B cell (primary cell): ENCODE data around the gene TLE6. TPM values are rescaled to one million over a fixed set of nuclear protein-coding genes. Genes with fewer than 3 reads are reported as not detected.

Experiments used
- ATAC-seq: fragments of 200-7000 bp; cut with Tn5 transposase; one replicate; pipeline ENCODE4 v1.10.0; 2021; ENCODE audit warnings: low read depth, mild to moderate bottlenecking, moderate number of reproducible peaks, moderate library complexity
- CTCF ChIA-PET: fragments of 350-600 bp; sonication (Branson Sonifier 250); formaldehyde crosslinking; loops from one replicate; lab custom pipeline; 2021; ENCODE audit warnings: antibody characterized with exemption, inconsistent platforms; lab: Charles Lee
- POLR2A ChIA-PET: fragments of 350-600 bp; sonication (Branson Sonifier 250); formaldehyde crosslinking; loops from one replicate; lab custom pipeline; 2021; ENCODE audit warnings: antibody characterized with exemption; lab: Charles Lee
- DNase-seq: peaks from one replicate; pipeline ENCODE4 v3.0.0; 2013
- H2AFZ ChIP-seq: 2 replicates; pipeline ENCODE4 v1.6.1; 2012; ENCODE audit warnings: mild to moderate bottlenecking, low read depth, low read length; ENCODE audit not compliant: insufficient read depth, poor library complexity, severe bottlenecking
- H3K27ac ChIP-seq, 2 donors: 1 replicate in 1 of 2; 2 replicates in 1 of 2; pipeline ENCODE4 v1.5.1; 2012 to 2013; ENCODE audit warnings: low read length in 2 of 2, mild to moderate bottlenecking in 2 of 2, moderate library complexity in 1 of 2
- H3K27me3 ChIP-seq, 4 experiments: fragments of 200-600 bp in 1 of 4; sonication (generic) in 1 of 4; replicated peaks in 1 of 4; 1 replicate in 2 of 4; 2 replicates in 2 of 4; pipeline versions ENCODE4 v1.6.1 to v1.7.0; 2013 to 2016; ENCODE audit warnings: low read length in 3 of 4, mild to moderate bottlenecking in 2 of 4, mixed read lengths in 1 of 4, moderate library complexity in 1 of 4; ENCODE audit not compliant: insufficient read depth in 4 of 4, control insufficient read depth in 3 of 4; ENCODE audit errors: control extremely low read depth in 1 of 4
- H3K36me3 ChIP-seq, 2 experiments: replicated peaks in 1 of 2; 1 replicate in 1 of 2; 2 replicates in 1 of 2; pipeline versions ENCODE4 v1.6.1 to v1.7.1; 2013; ENCODE audit warnings: low read length in 1 of 2; ENCODE audit not compliant: insufficient read depth in 2 of 2, control insufficient read depth in 1 of 2; ENCODE audit errors: control extremely low read depth in 1 of 2, extremely low read depth in 1 of 2
- H3K4me1 ChIP-seq, 2 donors: fragments of 200-600 bp in 1 of 2; sonication (generic) in 1 of 2; 1 replicate in 1 of 2; 2 replicates in 1 of 2; pipeline versions ENCODE4 v1.5.1 to v1.6.1; 2013 to 2017; ENCODE audit warnings: low read length in 2 of 2; ENCODE audit not compliant: control insufficient read depth in 2 of 2, insufficient read depth in 2 of 2
- H3K4me2 ChIP-seq: replicated peaks from 2 replicates; pipeline ENCODE3; 2012; ENCODE audit warnings: mild to moderate bottlenecking, low read depth, low read length; ENCODE audit not compliant: poor library complexity, severe bottlenecking
- H3K4me3 ChIP-seq, 5 experiments: fragments of 200-600 bp in 1 of 5; sonication (generic) in 1 of 5; 1 replicate in 3 of 5; 2 replicates in 2 of 5; pipeline versions ENCODE4 v1.5.1 to v1.7.0; 2011 to 2016; ENCODE audit warnings: low read length in 4 of 5, mild to moderate bottlenecking in 4 of 5, low read depth in 2 of 5, control low read depth in 1 of 5, moderate library complexity in 1 of 5; ENCODE audit not compliant: insufficient read depth in 1 of 5; ENCODE audit errors: control extremely low read depth in 1 of 5, extremely low read depth in 1 of 5
- H3K79me2 ChIP-seq: fragments of 200-600 bp; sonication (generic); one replicate; pipeline ENCODE4 v1.6.0; 2016; ENCODE audit warnings: low read length; ENCODE audit not compliant: control insufficient read depth, insufficient read depth
- H3K9ac ChIP-seq: fragments of 200-600 bp; sonication (generic); 2 replicates; pipeline ENCODE4 v1.6.1; 2017; ENCODE audit warnings: mild to moderate bottlenecking, low read length, moderate library complexity
- H3K9me3 ChIP-seq, 3 donors: one replicate each; pipeline versions ENCODE4 v1.6.1 to v1.7.1; 2013; ENCODE audit warnings: low read length in 2 of 3; ENCODE audit not compliant: control insufficient read depth in 2 of 3, insufficient read depth in 1 of 3; ENCODE audit errors: control extremely low read depth in 1 of 3
- H4K20me1 ChIP-seq: 2 replicates; pipeline ENCODE4 v1.6.0; 2012; ENCODE audit warnings: mild to moderate bottlenecking, low read length; ENCODE audit not compliant: insufficient read depth, control insufficient read depth, poor library complexity, severe bottlenecking
- H3K27ac Mint-ChIP-seq: one replicate; pipeline ENCODE4 v1.8.0; 2021; ENCODE audit warnings: mixed read lengths
- H3K27me3 Mint-ChIP-seq: one replicate; pipeline ENCODE4 v1.8.0; 2021; ENCODE audit warnings: mixed read lengths
- H3K4me1 Mint-ChIP-seq: one replicate; pipeline ENCODE4 v1.8.0; 2021; ENCODE audit warnings: mixed read lengths
- H3K4me3 Mint-ChIP-seq: one replicate; pipeline ENCODE4 v1.8.0; 2021; ENCODE audit warnings: mixed read lengths
- H3K9me3 Mint-ChIP-seq: one replicate; pipeline ENCODE4 v1.8.0; 2022; ENCODE audit warnings: mixed read lengths; ENCODE audit not compliant: insufficient read depth
- CTCF ChIP-seq: fragments of 200-600 bp; IDR thresholded peaks from one replicate; pipeline ENCODE4 v1.8.0; 2022; ENCODE audit warnings: antibody characterized with exemption, mild to moderate bottlenecking
- EZH2 ChIP-seq: IDR thresholded peaks from 2 replicates; pipeline ENCODE4 v1.6.1; 2012; ENCODE audit warnings: borderline replicate concordance, low read depth, mild to moderate bottlenecking, moderate library complexity, low read length; ENCODE audit not compliant: insufficient read depth, poor library complexity, severe bottlenecking
- WGBS: methylation state at CpG from one replicate; pipeline ENCODE4 v1.1.5; 2013; ENCODE audit warnings: missing lambda C conversion rate; ENCODE audit not compliant: insufficient coverage; 5-methylcytosine and 5-hydroxymethylcytosine counted together
- intact Hi-C: fragments of 100-400 bp; cut with micrococcal nuclease; formaldehyde crosslinking; loops from one replicate; pipeline ENCODE4 v1.10.0; 2022
- polyA plus RNA-seq: library from polyadenylated mRNA; depleted of rRNA; stranded (reverse); fragments of >200 nt; gene quantifications from 2 replicates; pipeline ENCODE4 v1.2.3, GENCODE V29; 2012
- total RNA-seq, 2 donors: library from RNA; stranded (reverse); fragments of 120-200 nt in 1 of 2; gene quantifications; 1 replicate in 1 of 2; 2 replicates in 1 of 2; pipeline versions ENCODE4 v1.2.3 to v1.2.4, GENCODE V29; 2013 to 2022

TLE6 gene
- total and polyA plus RNA-seq, 2 donors (not counting 1 experiment from before 2014, with no cell fraction given): 1.5 to 3.0 TPM

- peaks cover 14 to 22% of the 10 kb centered on the region in 2 donors for H3K4me1 ChIP-seq
- 74% methylated on average over 4 of the region's 12 CpGs for WGBS
- H4K20me1 ChIP-seq: no peaks in the 10 kb centered on the region
- H3K9me3 ChIP-seq: no peaks in the 10 kb centered on the region
- ChIA-PET POLR2A (no interaction called here), CTCF (no interaction called here)
- H3K27me3 Mint-ChIP-seq: peaks cover 9% of the 10 kb centered on the region
- peaks cover 0 to 18% (median 2%) of the 10 kb centered on the region in 4 experiments for H3K27me3 ChIP-seq
- peaks cover 13% of the 10 kb centered on the region for H3K4me1 Mint-ChIP-seq
- no peaks in the 10 kb centered on the region for H3K79me2 ChIP-seq
- DNase-seq (no peak), ATAC-seq (no peak)
- H3K36me3 ChIP-seq: no peaks in the 10 kb centered on the region
- no peak overlapping the region for H3K9ac ChIP-seq
- no peak overlapping the region for H2AFZ ChIP-seq
- H3K27ac ChIP-seq: no peak overlapping the region
- H3K27ac Mint-ChIP-seq: no peak overlapping the region
- no peaks in the 10 kb centered on the region for H3K9me3 Mint-ChIP-seq
- TF ChIP-seq CTCF (no peak), EZH2 (no peak)
- no peak overlapping the region for H3K4me2 ChIP-seq
- H3K4me3 Mint-ChIP-seq: no peak overlapping the region
- intact Hi-C loops: no loop called here
- no peak overlapping the region for H3K4me3 ChIP-seq
Measured at GRCh38 chr19:2987797-2988196, 10.4 kb downstream of the TLE6 start.

GRCh38 chr19:2988568-2988967 lies 11.2 kb downstream of the TLE6 start:
- peaks cover 7 to 15% of the 10 kb centered on the region in 2 donors for H3K4me1 ChIP-seq
- ChIA-PET CTCF (no interaction called here), POLR2A (no interaction called here)
- H3K27ac ChIP-seq: no peak overlapping the region
- Mint-ChIP-seq H3K27ac (no peak overlapping the region), H3K4me1 (peaks cover 6% of the 10 kb centered on the region), H3K9me3 (no peaks in the 10 kb centered on the region), H3K27me3 (peaks cover 3% of the 10 kb centered on the region), H3K4me3 (no peak overlapping the region)
- H2AFZ ChIP-seq: no peak overlapping the region
- 96% methylated on average over 3 of the region's 3 CpGs for WGBS
- no peak overlapping the region for H3K9ac ChIP-seq
- DNase-seq: no peak
- intact Hi-C loops: no loop called here
- H3K4me3 ChIP-seq: no peak overlapping the region
- H3K36me3 ChIP-seq: no peaks in the 10 kb centered on the region
- no peak overlapping the region for H3K4me2 ChIP-seq
- ATAC-seq: no peak
- H3K79me2 ChIP-seq: no peaks in the 10 kb centered on the region
- no peaks in the 10 kb centered on the region for H4K20me1 ChIP-seq
- TF ChIP-seq CTCF: no peak
- no peak for TF ChIP-seq EZH2
- H3K9me3 ChIP-seq: no peaks in the 10 kb centered on the region
- peaks cover 0 to 18% (median 2%) of the 10 kb centered on the region in 4 experiments for H3K27me3 ChIP-seq
